SK-N-SH treated with all-trans-retinoic acid at 6 μM for 48 hours (cell line): ENCODE measurements around the gene C2orf81.

ENCODE experiments used
- ATAC-seq: fragments of 200-7000 bp; cut with Tn5 transposase; 3 replicates; pipeline ENCODE4 v1.9.1; 2020; ENCODE audit warnings: mild to moderate bottlenecking, moderate library complexity
- ARNTL ChIP-seq: fragments of 450-650 bp; formaldehyde crosslinking; IDR thresholded peaks from 2 replicates; pipeline ENCODE4 v1.5.0; 2020; ENCODE audit warnings: low read depth, mild to moderate bottlenecking, moderate library complexity, borderline replicate concordance
- CREB5 ChIP-seq: fragments of 250-450 bp; sonication (Bioruptor Pico); IDR thresholded peaks from 2 replicates; pipeline ENCODE4 v1.5.1; 2020; ENCODE audit warnings: low read depth, mild to moderate bottlenecking, moderate library complexity
- CSDC2 ChIP-seq: fragments of 250-450 bp; sonication (Bioruptor Pico); IDR thresholded peaks from 2 replicates; pipeline ENCODE4 v1.5.0; 2020; ENCODE audit warnings: mild to moderate bottlenecking, moderate library complexity
- ESRRG ChIP-seq: fragments of 250-450 bp; sonication (Bioruptor Pico); IDR thresholded peaks from 2 replicates; pipeline ENCODE4 v1.6.1; 2021; ENCODE audit warnings: mild to moderate bottlenecking
- GLIS3 ChIP-seq: fragments of 250-450 bp; sonication (Bioruptor Pico); IDR thresholded peaks from 2 replicates; pipeline ENCODE4 v1.5.0; 2020; ENCODE audit warnings: mild to moderate bottlenecking, moderate library complexity
- ISL1 ChIP-seq: fragments of 250-450 bp; sonication (Bioruptor Pico); IDR thresholded peaks from 2 replicates; pipeline ENCODE4 v2.1.2; 2022; ENCODE audit warnings: mild to moderate bottlenecking, moderate library complexity
- OSR1 ChIP-seq: fragments of 250-450 bp; sonication (Bioruptor Pico); IDR thresholded peaks from 2 replicates; pipeline ENCODE4 v1.8.0; 2022; ENCODE audit warnings: moderate library complexity, mild to moderate bottlenecking, inconsistent platforms
- PATZ1 ChIP-seq: fragments of 250-450 bp; sonication (Bioruptor Pico); IDR thresholded peaks from 2 replicates; pipeline ENCODE4 v1.8.0; 2020; ENCODE audit warnings: mild to moderate bottlenecking, moderate library complexity, borderline replicate concordance
- POU6F1 ChIP-seq: fragments of 250-450 bp; sonication (Bioruptor Pico); IDR thresholded peaks from 2 replicates; pipeline ENCODE4 v1.8.0; 2021; ENCODE audit warnings: low read depth, mild to moderate bottlenecking, moderate library complexity, borderline replicate concordance
- SNAI2 ChIP-seq: fragments of 250-450 bp; sonication (Bioruptor Pico); IDR thresholded peaks from 2 replicates; pipeline ENCODE4 v1.5.0; 2020; ENCODE audit warnings: mild to moderate bottlenecking, moderate library complexity
- TCF4 ChIP-seq: fragments of 250-450 bp; sonication (Bioruptor Pico); IDR thresholded peaks from 2 replicates; pipeline ENCODE4 v1.8.0; 2021; ENCODE audit warnings: mild to moderate bottlenecking, moderate library complexity, borderline replicate concordance
- TOX ChIP-seq: fragments of 250-450 bp; sonication (Bioruptor Pico); IDR thresholded peaks from 2 replicates; pipeline ENCODE4 v1.8.0; 2021; ENCODE audit warnings: mild to moderate bottlenecking, moderate library complexity, borderline replicate concordance
- TSHZ2 ChIP-seq: fragments of 250-450 bp; sonication (Bioruptor Pico); IDR thresholded peaks from 2 replicates; pipeline ENCODE4 v1.5.0; 2020; ENCODE audit warnings: mild to moderate bottlenecking, moderate library complexity
- ZC3H10 ChIP-seq: fragments of 250-450 bp; sonication (Bioruptor Pico); IDR thresholded peaks from 2 replicates; pipeline ENCODE4 v1.5.1; 2021; ENCODE audit warnings: mild to moderate bottlenecking, moderate library complexity
- ZFP3 ChIP-seq: fragments of 250-450 bp; sonication (Bioruptor Pico); IDR thresholded peaks from 2 replicates; pipeline ENCODE4 v1.5.0; 2020; ENCODE audit warnings: mild to moderate bottlenecking, moderate library complexity
- ZFP30 ChIP-seq: fragments of 450-650 bp; formaldehyde crosslinking; IDR thresholded peaks from 2 replicates; pipeline ENCODE4 v1.5.0; 2022; ENCODE audit warnings: mild to moderate bottlenecking, moderate library complexity
- ZNF565 ChIP-seq: fragments of 450-650 bp; formaldehyde crosslinking; conservative IDR thresholded peaks from 2 replicates; pipeline ENCODE4 v1.5.0; 2020; ENCODE audit warnings: low read depth, mild to moderate bottlenecking, moderate library complexity
- ZNF70 ChIP-seq: fragments of 450-650 bp; formaldehyde crosslinking; IDR thresholded peaks from 2 replicates; pipeline ENCODE4 v1.5.0; 2020; ENCODE audit warnings: mild to moderate bottlenecking, moderate library complexity

Gene C2orf81

GRCh38 chr2:74401891-74402290, 19.5 kb downstream of the C2orf81 start (continued):
- TF ChIP-seq POU6F1 (CRISPR knock-in tag) (no peak), TOX (CRISPR knock-in tag) (no peak), OSR1 (no peak), ZFP30 (CRISPR knock-in tag) (no peak), ZFP3 (CRISPR knock-in tag) (no peak)

- peak; percentile 71 for ATAC-seq
- TF ChIP-seq ISL1 (CRISPR knock-in tag) = no peak
- no peak for TF ChIP-seq CSDC2 (CRISPR knock-in tag)
- TF ChIP-seq SNAI2 (CRISPR knock-in tag) = no peak
- no peak for TF ChIP-seq ARNTL (CRISPR knock-in tag)
- no peak for TF ChIP-seq PATZ1
- TF ChIP-seq ZC3H10 (CRISPR knock-in tag) = no peak
- TF ChIP-seq POU6F1 (CRISPR knock-in tag) = no peak
- no peak for TF ChIP-seq GLIS3 (CRISPR knock-in tag)
- no peak for TF ChIP-seq TCF4
- TF ChIP-seq ESRRG (CRISPR knock-in tag) = no peak
- TF ChIP-seq ZNF70 (CRISPR knock-in tag) = no peak
Observed at GRCh38 chr2:74399785-74400184, 21.6 kb downstream of the C2orf81 start.

- no peak for TF ChIP-seq TSHZ2 (CRISPR knock-in tag)
- TF ChIP-seq PATZ1 = no peak
- TF ChIP-seq ZNF565 = no peak
- no peak for TF ChIP-seq ZNF70 (CRISPR knock-in tag)
- TF ChIP-seq CREB5 (CRISPR knock-in tag) = no peak
- TF ChIP-seq TOX (CRISPR knock-in tag) = no peak
- TF ChIP-seq ZFP30 (CRISPR knock-in tag) = no peak
- no peak for TF ChIP-seq ESRRG (CRISPR knock-in tag)
- TF ChIP-seq ZC3H10 (CRISPR knock-in tag) = no peak
- TF ChIP-seq, all 23 proteins: peak for 0
- no peak for ATAC-seq
Observed at GRCh38 chr2:74396149-74396548, 25.3 kb downstream of the C2orf81 start.
